Measurements from ENCODE around the gene MAS1L.

DNA sequence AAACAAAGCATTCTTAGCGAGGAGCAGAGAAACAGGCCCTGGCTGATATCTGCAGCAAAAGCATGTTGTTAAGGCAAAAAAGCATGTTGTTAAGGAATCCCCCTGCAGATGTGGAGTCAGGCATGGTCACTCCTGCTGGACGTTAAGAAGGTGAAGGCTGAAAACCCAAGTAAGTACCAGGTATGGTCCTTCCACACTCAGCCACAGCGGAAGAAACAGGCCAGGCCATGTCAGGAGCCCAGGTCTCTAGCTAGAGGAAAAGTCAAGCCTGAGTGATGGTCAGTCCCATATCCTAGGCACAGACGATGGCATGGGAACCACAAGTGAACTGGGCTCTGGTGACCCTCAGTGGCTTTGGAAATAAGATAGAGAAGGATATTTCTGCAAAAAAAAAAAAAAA, 32.5 kb upstream of the MAS1L start:
- TF ChIP-seq POLR2A (IDR thresholded peaks at IDR 0.05) = no peak
- no peak for TF ChIP-seq CTCF (IDR thresholded peaks at IDR 0.05)
